ENCODE data around the gene JPT2. TPM values are rescaled to one million over a fixed set of nuclear protein-coding genes. Genes with fewer than 3 reads are reported as not detected.

JPT2 gene
- total RNA-seq, 1 experiment from 2014 or later, result 150 TPM

DNA sequence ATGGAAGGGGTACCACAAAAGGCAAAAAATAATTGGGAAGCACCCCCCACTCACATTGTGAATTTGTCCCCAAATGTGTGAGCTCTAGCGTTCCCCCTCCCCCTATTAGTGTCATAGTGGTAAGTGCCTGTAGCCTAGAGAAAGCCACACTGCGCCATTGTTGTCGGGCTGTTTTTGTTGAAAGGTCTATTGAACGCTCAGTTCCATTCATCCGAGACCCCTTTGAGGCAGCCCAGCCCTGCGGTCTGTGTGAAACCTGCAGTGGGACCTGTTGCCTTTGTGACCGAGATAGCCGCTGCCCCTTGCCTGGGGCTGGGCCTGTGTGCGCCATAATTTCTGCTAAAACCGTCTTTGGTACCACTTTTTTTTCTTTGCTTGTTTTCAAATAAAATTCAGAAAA, 3.0 kb downstream of the JPT2 start:
- ChIA-PET CTCF (interaction anchor here (0.8 to 2.9 kb wide), 2 partner anchors 25 to 43 kb away, joined by 3 to 10 read pairs; partner anchors contain the start of gene MAPK8IP3), POLR2A (interaction anchor here (1.3 kb wide), 1 partner anchor 93 kb away, joined by 3 read pairs; no protein-coding TSS in a partner anchor)
- DNase-seq (ENCODE audit: low spot score), result no peak
- H3K27me3 Mint-ChIP-seq (ENCODE audit: low read depth), result no peaks in the 10 kb centered on the region
- H3K36me3 Mint-ChIP-seq, result peaks cover 30% of the 10 kb centered on the region
- H3K4me3 Mint-ChIP-seq, result peak overlapping the region; percentile 20; the same call in 1 of the 2 replicates
- no peak for ATAC-seq
- peak overlapping the region; percentile 90 for H3K27ac Mint-ChIP-seq
- TF ChIP-seq ESRRA (CRISPR knock-in tag; IDR thresholded peaks at IDR 0.05; ENCODE audit: borderline replicate concordance) (no peak), GABPB1 (CRISPR knock-in tag; IDR thresholded peaks at IDR 0.05) (no peak), TEAD1 (CRISPR knock-in tag; IDR thresholded peaks at IDR 0.05) (no peak), ATF1 (CRISPR knock-in tag; IDR thresholded peaks at IDR 0.05) (no peak), TP53 (CRISPR knock-in tag; IDR thresholded peaks at IDR 0.05) (no peak), SMAD4 (CRISPR knock-in tag; IDR thresholded peaks at IDR 0.05) (no peak), HMGA2 (CRISPR knock-in tag; IDR thresholded peaks at IDR 0.05) (no peak), NFYB (CRISPR knock-in tag; conservative IDR thresholded peaks at IDR 0.05; ENCODE audit: low read depth) (no peak), FOXK1 (CRISPR knock-in tag; IDR thresholded peaks at IDR 0.05) (no peak), ZNF232 (CRISPR knock-in tag; IDR thresholded peaks at IDR 0.05) (no peak), ELF4 (CRISPR knock-in tag; IDR thresholded peaks at IDR 0.05; ENCODE audit: low read depth) (no peak), FOXJ3 (CRISPR knock-in tag; IDR thresholded peaks at IDR 0.05; ENCODE audit: borderline replicate concordance) (no peak), ZNF121 (CRISPR knock-in tag; IDR thresholded peaks at IDR 0.05) (no peak)
- TF ChIP-seq, protein P1, sequence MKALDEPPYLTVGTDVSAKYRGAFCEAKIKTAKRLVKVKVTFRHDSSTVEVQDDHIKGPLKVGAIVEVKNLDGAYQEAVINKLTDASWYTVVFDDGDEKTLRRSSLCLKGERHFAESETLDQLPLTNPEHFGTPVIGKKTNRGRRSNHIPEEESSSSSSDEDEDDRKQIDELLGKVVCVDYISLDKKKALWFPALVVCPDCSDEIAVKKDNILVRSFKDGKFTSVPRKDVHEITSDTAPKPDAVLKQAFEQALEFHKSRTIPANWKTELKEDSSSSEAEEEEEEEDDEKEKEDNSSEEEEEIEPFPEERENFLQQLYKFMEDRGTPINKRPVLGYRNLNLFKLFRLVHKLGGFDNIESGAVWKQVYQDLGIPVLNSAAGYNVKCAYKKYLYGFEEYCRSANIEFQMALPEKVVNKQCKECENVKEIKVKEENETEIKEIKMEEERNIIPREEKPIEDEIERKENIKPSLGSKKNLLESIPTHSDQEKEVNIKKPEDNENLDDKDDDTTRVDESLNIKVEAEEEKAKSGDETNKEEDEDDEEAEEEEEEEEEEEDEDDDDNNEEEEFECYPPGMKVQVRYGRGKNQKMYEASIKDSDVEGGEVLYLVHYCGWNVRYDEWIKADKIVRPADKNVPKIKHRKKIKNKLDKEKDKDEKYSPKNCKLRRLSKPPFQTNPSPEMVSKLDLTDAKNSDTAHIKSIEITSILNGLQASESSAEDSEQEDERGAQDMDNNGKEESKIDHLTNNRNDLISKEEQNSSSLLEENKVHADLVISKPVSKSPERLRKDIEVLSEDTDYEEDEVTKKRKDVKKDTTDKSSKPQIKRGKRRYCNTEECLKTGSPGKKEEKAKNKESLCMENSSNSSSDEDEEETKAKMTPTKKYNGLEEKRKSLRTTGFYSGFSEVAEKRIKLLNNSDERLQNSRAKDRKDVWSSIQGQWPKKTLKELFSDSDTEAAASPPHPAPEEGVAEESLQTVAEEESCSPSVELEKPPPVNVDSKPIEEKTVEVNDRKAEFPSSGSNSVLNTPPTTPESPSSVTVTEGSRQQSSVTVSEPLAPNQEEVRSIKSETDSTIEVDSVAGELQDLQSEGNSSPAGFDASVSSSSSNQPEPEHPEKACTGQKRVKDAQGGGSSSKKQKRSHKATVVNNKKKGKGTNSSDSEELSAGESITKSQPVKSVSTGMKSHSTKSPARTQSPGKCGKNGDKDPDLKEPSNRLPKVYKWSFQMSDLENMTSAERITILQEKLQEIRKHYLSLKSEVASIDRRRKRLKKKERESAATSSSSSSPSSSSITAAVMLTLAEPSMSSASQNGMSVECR (CRISPR knock-in tag; IDR thresholded peaks at IDR 0.05; ENCODE audit: borderline replicate concordance), result no peak
- TF ChIP-seq, protein P2, sequence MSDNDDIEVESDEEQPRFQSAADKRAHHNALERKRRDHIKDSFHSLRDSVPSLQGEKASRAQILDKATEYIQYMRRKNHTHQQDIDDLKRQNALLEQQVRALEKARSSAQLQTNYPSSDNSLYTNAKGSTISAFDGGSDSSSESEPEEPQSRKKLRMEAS (CRISPR knock-in tag; IDR thresholded peaks at IDR 0.05), result no peak
- TF ChIP-seq, protein P3, sequence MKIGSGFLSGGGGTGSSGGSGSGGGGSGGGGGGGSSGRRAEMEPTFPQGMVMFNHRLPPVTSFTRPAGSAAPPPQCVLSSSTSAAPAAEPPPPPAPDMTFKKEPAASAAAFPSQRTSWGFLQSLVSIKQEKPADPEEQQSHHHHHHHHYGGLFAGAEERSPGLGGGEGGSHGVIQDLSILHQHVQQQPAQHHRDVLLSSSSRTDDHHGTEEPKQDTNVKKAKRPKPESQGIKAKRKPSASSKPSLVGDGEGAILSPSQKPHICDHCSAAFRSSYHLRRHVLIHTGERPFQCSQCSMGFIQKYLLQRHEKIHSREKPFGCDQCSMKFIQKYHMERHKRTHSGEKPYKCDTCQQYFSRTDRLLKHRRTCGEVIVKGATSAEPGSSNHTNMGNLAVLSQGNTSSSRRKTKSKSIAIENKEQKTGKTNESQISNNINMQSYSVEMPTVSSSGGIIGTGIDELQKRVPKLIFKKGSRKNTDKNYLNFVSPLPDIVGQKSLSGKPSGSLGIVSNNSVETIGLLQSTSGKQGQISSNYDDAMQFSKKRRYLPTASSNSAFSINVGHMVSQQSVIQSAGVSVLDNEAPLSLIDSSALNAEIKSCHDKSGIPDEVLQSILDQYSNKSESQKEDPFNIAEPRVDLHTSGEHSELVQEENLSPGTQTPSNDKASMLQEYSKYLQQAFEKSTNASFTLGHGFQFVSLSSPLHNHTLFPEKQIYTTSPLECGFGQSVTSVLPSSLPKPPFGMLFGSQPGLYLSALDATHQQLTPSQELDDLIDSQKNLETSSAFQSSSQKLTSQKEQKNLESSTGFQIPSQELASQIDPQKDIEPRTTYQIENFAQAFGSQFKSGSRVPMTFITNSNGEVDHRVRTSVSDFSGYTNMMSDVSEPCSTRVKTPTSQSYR (CRISPR knock-in tag; IDR thresholded peaks at IDR 0.05), result no peak
- TF ChIP-seq, protein P4, sequence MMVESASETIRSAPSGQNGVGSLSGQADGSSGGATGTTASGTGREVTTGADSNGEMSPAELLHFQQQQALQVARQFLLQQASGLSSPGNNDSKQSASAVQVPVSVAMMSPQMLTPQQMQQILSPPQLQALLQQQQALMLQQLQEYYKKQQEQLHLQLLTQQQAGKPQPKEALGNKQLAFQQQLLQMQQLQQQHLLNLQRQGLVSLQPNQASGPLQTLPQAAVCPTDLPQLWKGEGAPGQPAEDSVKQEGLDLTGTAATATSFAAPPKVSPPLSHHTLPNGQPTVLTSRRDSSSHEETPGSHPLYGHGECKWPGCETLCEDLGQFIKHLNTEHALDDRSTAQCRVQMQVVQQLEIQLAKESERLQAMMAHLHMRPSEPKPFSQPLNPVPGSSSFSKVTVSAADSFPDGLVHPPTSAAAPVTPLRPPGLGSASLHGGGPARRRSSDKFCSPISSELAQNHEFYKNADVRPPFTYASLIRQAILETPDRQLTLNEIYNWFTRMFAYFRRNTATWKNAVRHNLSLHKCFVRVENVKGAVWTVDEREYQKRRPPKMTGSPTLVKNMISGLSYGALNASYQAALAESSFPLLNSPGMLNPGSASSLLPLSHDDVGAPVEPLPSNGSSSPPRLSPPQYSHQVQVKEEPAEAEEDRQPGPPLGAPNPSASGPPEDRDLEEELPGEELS (CRISPR knock-in tag; IDR thresholded peaks at IDR 0.05), result no peak
- TF ChIP-seq, protein P5, sequence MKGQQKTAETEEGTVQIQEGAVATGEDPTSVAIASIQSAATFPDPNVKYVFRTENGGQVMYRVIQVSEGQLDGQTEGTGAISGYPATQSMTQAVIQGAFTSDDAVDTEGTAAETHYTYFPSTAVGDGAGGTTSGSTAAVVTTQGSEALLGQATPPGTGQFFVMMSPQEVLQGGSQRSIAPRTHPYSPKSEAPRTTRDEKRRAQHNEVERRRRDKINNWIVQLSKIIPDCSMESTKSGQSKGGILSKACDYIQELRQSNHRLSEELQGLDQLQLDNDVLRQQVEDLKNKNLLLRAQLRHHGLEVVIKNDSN (CRISPR knock-in tag; IDR thresholded peaks at IDR 0.05), result no peak
- no peaks in the 10 kb centered on the region for H3K9me3 Mint-ChIP-seq
- H3K4me1 Mint-ChIP-seq, result peaks cover 31% of the 10 kb centered on the region

Data from WTC11 (cell line).